Astrocyte (in vitro differentiated cells and primary cell): ENCODE results near the gene WDHD1.

Experiments
- CTCF ChIP-seq: IDR thresholded peaks from 2 replicates; pipeline ENCODE4 v1.5.1; 2011; ENCODE audit warnings: low read depth, mild to moderate bottlenecking, inconsistent platforms, low read length, moderate library complexity; ENCODE audit not compliant: insufficient read depth
- EZH2 ChIP-seq: IDR thresholded peaks from 2 replicates; pipeline ENCODE4 v1.6.1; 2012; ENCODE audit warnings: mild to moderate bottlenecking, low read length, inconsistent platforms; ENCODE audit not compliant: insufficient read depth

GRCh38 chr14:55065411-55065810 is 38.5 kb upstream of the WDHD1 start:
- TF ChIP-seq EZH2 (no peak), CTCF (no peak)
